ENCODE results near the gene ANKRD24.
"Not testable (repeated sequence)": the region's sequence is repeated elsewhere in the genome, so short reads cannot be mapped to it uniquely, and the experiment has no call there.

ANKRD24 gene

GRCh38 chr19:4182084-4182810, at the start of gene ANKRD24, which contains the start of gene SIRT6:
Gene ANKRD24 (plus strand): TSS chr19:4182689. CDS start chr19:4186426, 3,737 bp downstream.
Gene SIRT6 (minus strand): TSS chr19:4182563. CDS start chr19:4182539, 24 bp downstream.
- peaks cover 52% of the 10 kb centered on the region for H3K4me1 Mint-ChIP-seq
- peak within 1 kb of the TSS; percentile 98 for H3K27ac Mint-ChIP-seq
- ATAC-seq (peak; percentile 90), DNase-seq (ENCODE audit: low spot score in 2 of 2) (peak; percentile 90 to 97)
- peak within 1 kb of the TSS; percentile 98 for H3K4me3 Mint-ChIP-seq
- H3K36me3 Mint-ChIP-seq = peaks cover 48% of the 10 kb centered on the region
- no peaks in the 10 kb centered on the region for H3K9me3 Mint-ChIP-seq

DNA sequence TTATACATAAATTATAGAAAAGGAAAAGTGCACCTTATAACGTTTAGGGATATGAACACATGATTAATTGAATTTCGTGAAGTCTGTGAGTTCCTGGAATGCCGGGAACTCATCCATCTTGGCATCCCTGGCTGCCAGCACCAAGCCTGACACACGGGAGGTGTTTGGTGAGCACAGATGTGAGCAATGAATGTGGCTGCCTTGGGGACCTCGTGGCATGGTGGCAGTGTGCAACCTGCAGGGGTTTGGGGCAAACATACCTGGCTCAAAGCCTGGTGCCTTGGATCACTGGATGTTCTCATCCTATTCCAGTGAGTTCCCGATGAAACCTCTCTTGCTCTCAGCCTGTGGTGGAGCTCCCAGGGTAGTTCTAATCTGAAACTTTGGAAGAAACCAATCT, 48.1 kb upstream of the ANKRD24 start:
- no peak overlapping the region for H3K27ac Mint-ChIP-seq
- peaks cover 3% of the 10 kb centered on the region for H3K4me1 Mint-ChIP-seq
- H3K9me3 Mint-ChIP-seq = no peaks in the 10 kb centered on the region
- H3K4me3 Mint-ChIP-seq = no peak overlapping the region
- ATAC-seq (no peak), DNase-seq (ENCODE audit: low spot score in 2 of 2) (no peak)
- H3K36me3 Mint-ChIP-seq = no peaks in the 10 kb centered on the region

DNA sequence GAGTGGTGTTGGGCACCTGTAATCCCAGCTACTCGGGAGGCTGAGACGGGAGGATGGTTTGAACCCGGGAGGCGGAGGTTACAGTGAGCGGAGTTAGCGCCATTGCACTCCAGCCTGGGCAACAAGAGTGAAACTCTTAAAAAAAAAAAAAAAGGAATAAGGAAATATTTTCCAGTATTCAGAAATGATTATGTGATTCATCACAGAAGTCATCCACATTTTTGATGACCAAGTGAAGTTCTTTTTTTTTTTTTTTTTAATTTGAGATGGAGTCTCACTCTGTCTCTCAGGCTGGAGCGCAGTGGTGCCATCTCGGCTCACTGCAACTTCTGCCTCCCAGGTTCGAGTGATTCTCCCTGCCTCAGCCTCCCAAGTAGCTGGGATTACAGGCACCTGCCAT, 47.1 kb upstream of the ANKRD24 start:
- H3K9me3 Mint-ChIP-seq; H3K36me3 Mint-ChIP-seq; H3K27ac Mint-ChIP-seq; ATAC-seq; DNase-seq (ENCODE audit: low spot score in 2 of 2); H3K4me3 Mint-ChIP-seq: not testable (repeated sequence)
- peaks cover 12% of the 10 kb centered on the region for H3K4me1 Mint-ChIP-seq

DNA sequence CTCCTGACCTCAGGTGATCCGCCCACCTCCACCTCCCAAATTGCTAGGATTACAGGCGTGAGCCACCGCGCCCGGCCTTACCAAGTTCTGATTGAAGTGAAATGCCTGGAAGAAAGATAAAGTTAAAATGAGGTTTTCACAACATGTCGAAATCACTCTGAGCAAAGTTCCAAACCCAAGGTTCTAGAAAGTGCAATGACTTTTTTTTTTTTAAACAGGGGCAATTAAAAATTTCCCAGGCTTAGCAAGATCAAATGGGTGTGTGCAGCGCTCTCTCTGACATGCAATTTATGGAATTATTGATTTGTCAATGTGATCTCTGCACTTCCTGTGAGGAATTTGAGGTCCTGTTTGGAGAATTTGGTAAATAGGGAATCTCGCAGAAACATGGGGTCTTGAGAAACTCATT, 45.8 kb upstream of the ANKRD24 start:
- Mint-ChIP-seq H3K4me1 (peaks cover 15% of the 10 kb centered on the region), H3K9me3 (no peaks in the 10 kb centered on the region), H3K36me3 (no peaks in the 10 kb centered on the region), H3K4me3 (no peak overlapping the region), H3K27ac (no peak overlapping the region)
- no peak for ATAC-seq
- DNase-seq (ENCODE audit: low spot score in 2 of 2) = no peak

- Mint-ChIP-seq H3K4me1 (peaks cover 15% of the 10 kb centered on the region), H3K27ac (no peak overlapping the region), H3K36me3 (no peaks in the 10 kb centered on the region), H3K4me3 (no peak overlapping the region), H3K9me3 (no peaks in the 10 kb centered on the region)
- ATAC-seq (no peak), DNase-seq (ENCODE audit: low spot score in 2 of 2) (no peak)
These were observed 44.0 kb upstream of the ANKRD24 start for GRCh38 chr19:4138445-4138844.

DNA sequence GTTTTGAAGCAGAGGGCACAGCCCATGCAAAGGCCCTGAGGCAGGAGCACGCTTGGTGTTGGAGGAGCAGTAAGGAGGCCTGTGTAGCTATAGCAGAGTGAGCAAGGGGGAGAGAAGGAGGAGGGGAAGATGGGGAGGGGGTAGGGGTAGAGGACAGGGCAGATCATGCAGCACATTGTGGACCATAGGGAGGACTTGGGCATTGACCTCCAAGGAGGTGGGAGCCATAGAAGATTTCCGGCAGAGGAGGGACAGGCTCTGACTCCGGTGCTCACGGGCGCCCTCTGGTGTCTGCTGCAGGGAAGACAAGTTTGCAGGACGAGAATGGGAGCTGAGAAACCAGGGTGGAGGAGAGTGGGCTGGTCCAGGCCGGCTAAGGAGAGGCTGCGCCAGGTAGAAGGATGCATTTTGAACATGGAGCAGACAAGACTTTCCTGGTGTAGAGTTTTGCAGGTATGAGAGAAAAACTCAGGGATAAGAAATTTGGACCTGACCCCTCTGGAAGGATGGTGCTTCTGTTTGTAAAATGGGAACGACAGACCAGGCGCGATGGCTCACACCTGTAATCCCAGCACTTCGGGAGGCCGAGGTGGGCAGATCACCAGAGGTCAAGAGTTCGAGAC, 42.8 kb upstream of the ANKRD24 start:
- no peaks in the 10 kb centered on the region for H3K9me3 Mint-ChIP-seq
- peak; percentile 93 for ATAC-seq
- H3K27ac Mint-ChIP-seq = peak overlapping the region; percentile 48
- H3K4me1 Mint-ChIP-seq = peaks cover 15% of the 10 kb centered on the region
- DNase-seq (ENCODE audit: low spot score in 2 of 2) = peak; percentile 93 to 98
- peak overlapping the region; percentile 59 for H3K4me3 Mint-ChIP-seq
- no peaks in the 10 kb centered on the region for H3K36me3 Mint-ChIP-seq

- no peak overlapping the region for H3K27ac Mint-ChIP-seq
- peak; percentile 84 for ATAC-seq
- H3K4me3 Mint-ChIP-seq = peak overlapping the region; percentile 59
- no peaks in the 10 kb centered on the region for H3K9me3 Mint-ChIP-seq
- no peaks in the 10 kb centered on the region for H3K36me3 Mint-ChIP-seq
- DNase-seq (ENCODE audit: low spot score in 2 of 2) = peak in 1 of 2 donors; percentile 58
- peaks cover 15% of the 10 kb centered on the region for H3K4me1 Mint-ChIP-seq
These were observed 42.2 kb upstream of the ANKRD24 start for GRCh38 chr19:4140237-4140711.

DNA sequence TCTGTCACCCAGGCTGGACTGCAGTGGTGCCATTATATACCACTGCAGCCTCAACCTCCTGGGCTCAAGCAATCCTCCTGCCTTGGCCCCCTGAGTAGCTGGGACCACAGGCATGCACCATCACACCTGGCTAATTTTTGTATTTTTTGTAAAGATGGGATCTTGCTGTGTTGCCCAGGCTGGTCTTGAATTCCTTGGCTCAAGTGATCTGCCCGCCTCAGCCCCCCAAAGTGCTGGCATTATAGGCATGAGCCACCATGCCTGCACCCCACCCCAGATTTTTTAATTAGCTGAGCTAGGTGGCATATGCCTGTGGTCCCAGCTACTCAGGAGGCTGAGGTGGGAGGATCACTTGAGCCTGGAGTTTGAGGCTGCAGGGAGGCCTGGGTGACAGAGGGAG, 39.6 kb upstream of the ANKRD24 start:
- H3K36me3 Mint-ChIP-seq; DNase-seq (ENCODE audit: low spot score in 2 of 2); H3K4me3 Mint-ChIP-seq; H3K27ac Mint-ChIP-seq; ATAC-seq; H3K9me3 Mint-ChIP-seq: not testable (repeated sequence)
- peaks cover 21% of the 10 kb centered on the region for H3K4me1 Mint-ChIP-seq

DNA sequence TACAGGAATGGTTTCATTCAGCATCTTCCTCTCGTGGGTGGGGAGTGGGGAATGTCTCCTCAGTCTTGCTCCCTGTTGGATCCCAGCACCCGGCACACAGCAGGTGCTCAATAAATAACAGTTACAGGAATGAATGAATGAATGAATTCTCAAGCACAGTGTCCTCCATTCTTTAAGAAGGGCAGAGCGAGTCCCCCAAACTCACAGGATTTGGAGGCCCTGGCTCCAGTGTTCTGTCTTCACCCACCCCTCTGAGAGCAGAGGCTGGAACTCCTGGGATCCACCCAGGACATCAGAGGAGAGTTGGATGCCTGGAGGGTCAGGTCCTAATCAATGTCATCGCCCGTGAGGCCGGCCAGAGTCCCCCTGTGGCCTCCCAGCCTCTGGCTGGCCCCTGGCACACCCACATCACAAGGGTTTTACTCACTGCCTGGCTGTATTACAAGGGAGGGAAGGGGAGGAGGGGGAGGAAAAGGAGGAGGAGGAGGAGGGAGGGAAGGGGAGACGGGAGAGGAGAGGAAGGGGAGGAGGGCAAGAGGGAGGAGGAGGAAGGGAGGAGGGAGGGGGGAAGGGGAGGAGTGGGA, 37.7 kb upstream of the ANKRD24 start:
- no peaks in the 10 kb centered on the region for H3K36me3 Mint-ChIP-seq
- H3K27ac Mint-ChIP-seq = no peak overlapping the region
- no peak for ATAC-seq
- H3K9me3 Mint-ChIP-seq = no peaks in the 10 kb centered on the region
- no peak for DNase-seq (ENCODE audit: low spot score in 2 of 2)
- H3K4me1 Mint-ChIP-seq = peaks cover 14% of the 10 kb centered on the region
- no peak overlapping the region for H3K4me3 Mint-ChIP-seq

DNA sequence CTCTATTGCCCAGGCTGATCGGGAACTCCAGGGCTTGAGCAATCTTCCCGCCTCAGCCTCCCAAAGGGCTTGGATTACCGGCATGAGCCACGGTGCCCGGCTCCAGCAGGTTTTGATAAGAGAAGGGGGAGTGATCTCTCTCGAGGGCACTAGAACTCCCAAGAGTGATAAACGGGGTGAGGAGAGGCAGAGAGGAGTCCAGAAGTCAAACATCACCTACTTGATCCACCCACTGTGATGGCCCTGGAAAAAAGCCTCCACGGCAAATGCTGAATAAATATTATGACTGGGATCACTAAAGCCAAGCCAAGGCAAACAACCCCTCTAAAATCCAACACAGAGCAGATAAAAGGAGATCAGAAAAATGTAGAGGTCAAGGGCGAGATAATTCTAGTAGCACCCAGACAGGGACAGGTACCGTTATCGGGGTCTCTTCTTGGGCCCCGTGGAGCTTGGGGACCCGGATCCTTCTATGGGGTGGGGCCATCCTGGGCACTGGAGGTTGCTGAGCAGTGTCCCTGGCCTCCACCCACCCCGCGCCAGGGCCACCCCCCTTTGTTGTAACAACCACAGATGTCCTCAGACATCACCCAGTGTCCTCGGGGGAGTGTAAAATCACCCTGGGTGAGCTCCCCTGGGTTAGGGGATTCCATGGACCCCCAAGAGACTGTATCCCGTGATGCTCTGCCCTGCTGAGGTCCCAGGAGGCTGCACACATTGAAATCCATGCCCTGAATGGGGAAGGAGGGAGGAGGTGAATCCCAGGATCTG, 32.8 kb upstream of the ANKRD24 start:
- no peaks in the 10 kb centered on the region for H3K36me3 Mint-ChIP-seq
- DNase-seq (ENCODE audit: low spot score in 2 of 2) (no peak), ATAC-seq (no peak)
- H3K4me1 Mint-ChIP-seq = peaks cover 14% of the 10 kb centered on the region
- no peak overlapping the region for H3K4me3 Mint-ChIP-seq
- no peaks in the 10 kb centered on the region for H3K9me3 Mint-ChIP-seq
- no peak overlapping the region for H3K27ac Mint-ChIP-seq

DNA sequence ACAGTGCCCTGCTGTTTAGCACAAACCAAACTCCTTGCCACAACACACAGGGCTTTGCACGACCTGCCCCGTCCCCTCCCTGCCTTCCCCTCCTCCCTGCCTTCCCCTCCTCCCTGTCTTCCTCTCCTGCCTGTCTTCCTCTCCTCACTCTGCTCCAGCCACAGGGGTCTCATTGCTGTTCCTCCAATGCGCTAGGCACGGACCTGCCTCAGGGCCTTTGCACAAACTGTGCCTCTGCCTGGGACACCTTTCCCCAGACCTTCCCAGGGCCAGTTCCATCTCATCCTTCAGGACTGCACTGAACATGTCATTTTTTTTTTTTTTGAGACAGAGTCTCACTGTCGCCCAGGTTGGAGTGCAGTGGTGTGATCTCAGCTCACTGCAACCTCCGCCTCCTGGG, 30.9 kb upstream of the ANKRD24 start:
- no peak for ATAC-seq
- H3K27ac Mint-ChIP-seq = no peak overlapping the region

GRCh38 chr19:4152241-4152998, 30.1 kb upstream of the ANKRD24 start:
- ATAC-seq (no peak), DNase-seq (ENCODE audit: low spot score in 2 of 2) (no peak)
- Mint-ChIP-seq H3K9me3 (no peaks in the 10 kb centered on the region), H3K4me3 (no peak overlapping the region), H3K36me3 (no peaks in the 10 kb centered on the region), H3K4me1 (peaks cover 8% of the 10 kb centered on the region), H3K27ac (no peak overlapping the region)

More for the DNA sequence above, 30.9 kb upstream of the ANKRD24 start:
- no peak for DNase-seq (ENCODE audit: low spot score in 2 of 2)
- no peak overlapping the region for H3K4me3 Mint-ChIP-seq
- no peaks in the 10 kb centered on the region for H3K36me3 Mint-ChIP-seq
- H3K9me3 Mint-ChIP-seq = no peaks in the 10 kb centered on the region
- peaks cover 8% of the 10 kb centered on the region for H3K4me1 Mint-ChIP-seq

GRCh38 chr19:4154571-4155312, 27.7 kb upstream of the ANKRD24 start:
- Mint-ChIP-seq H3K4me3 (no peak overlapping the region), H3K9me3 (no peaks in the 10 kb centered on the region), H3K27ac (no peak overlapping the region), H3K36me3 (no peaks in the 10 kb centered on the region), H3K4me1 (peaks cover 8% of the 10 kb centered on the region)
- no peak for ATAC-seq
- no peak for DNase-seq (ENCODE audit: low spot score in 2 of 2)

- H3K9me3 Mint-ChIP-seq = no peaks in the 10 kb centered on the region
- no peak overlapping the region for H3K4me3 Mint-ChIP-seq
- no peaks in the 10 kb centered on the region for H3K36me3 Mint-ChIP-seq
- no peak overlapping the region for H3K27ac Mint-ChIP-seq
- DNase-seq (ENCODE audit: low spot score in 2 of 2) (no peak), ATAC-seq (no peak)
- H3K4me1 Mint-ChIP-seq = peaks cover 8% of the 10 kb centered on the region
These were observed 25.3 kb upstream of the ANKRD24 start for GRCh38 chr19:4157164-4157563.

All from stimulated activated effector memory CD8-positive, alpha-beta T cell treated with anti-CD3 and anti-CD28 coated beads, Interleukin-12 subunit alpha, Interleukin-12 subunit beta, amount 100 ng/mL, for 72 hours (primary cell).